ENCODE data around the gene NEK4.
"Not testable (repeated sequence)": the region's sequence is repeated elsewhere in the genome, so short reads cannot be mapped to it uniquely, and the experiment has no call there.

Gene NEK4

GRCh38 chr3:52742418-52743041 lies 28.2 kb downstream of the NEK4 start:
- no peak for DNase-seq

GRCh38 chr3:52739730-52740129 lies 31.0 kb downstream of the NEK4 start:
- DNase-seq: no peak

GRCh38 chr3:52733256-52733891 lies 37.4 kb downstream of the NEK4 start:
- DNase-seq: no peak

- no peak for DNase-seq
These were observed 39.1 kb downstream of the NEK4 start for GRCh38 chr3:52731590-52731989.

- no peak for DNase-seq
These were observed 40.1 kb downstream of the NEK4 start for GRCh38 chr3:52730681-52731080.

- DNase-seq: not testable (repeated sequence)
These were observed 42.0 kb downstream of the NEK4 start for GRCh38 chr3:52728753-52729152.

GRCh38 chr3:52724511-52724910 lies 46.2 kb downstream of the NEK4 start:
- no peak for DNase-seq

GRCh38 chr3:52723935-52724334 lies 46.8 kb downstream of the NEK4 start:
- no peak for DNase-seq

GRCh38 chr3:52722491-52722890 lies 48.2 kb downstream of the NEK4 start:
- DNase-seq: no peak

- no peak for DNase-seq
These were observed 49.1 kb downstream of the NEK4 start for GRCh38 chr3:52721730-52722008.

- no peak for DNase-seq
These were observed 49.6 kb downstream of the NEK4 start for GRCh38 chr3:52721002-52721729.

GRCh38 chr3:52719618-52720017 lies 51.1 kb downstream of the NEK4 start:
- no peak for DNase-seq

GRCh38 chr3:52715714-52716305 lies 54.9 kb downstream of the NEK4 start:
- DNase-seq: no peak

GRCh38 chr3:52714335-52715302 lies 56.1 kb downstream of the NEK4 start:
- DNase-seq: no peak

GRCh38 chr3:52712291-52713212 lies 58.2 kb downstream of the NEK4 start:
- no peak for DNase-seq

- DNase-seq: no peak
These were observed 60.2 kb downstream of the NEK4 start for GRCh38 chr3:52710512-52710911.

- DNase-seq: no peak
These were observed 63.2 kb downstream of the NEK4 start for GRCh38 chr3:52707585-52707984.

- peak; percentile 40 to 98 (median 86) for DNase-seq
These were observed 64.8 kb downstream of the NEK4 start, which contains the start of the genes GLT8D1 and SPCS1 for GRCh38 chr3:52705688-52706686. GLT8D1 (minus strand) TSS chr3:52705791; CDS start chr3:52700460, 5,331 bp downstream. SPCS1 (plus strand) TSS chr3:52706106; CDS start chr3:52706247, 141 bp downstream.

GRCh38 chr3:52705438-52705687 lies 65.4 kb downstream of the NEK4 start:
- peak in 5 of 51 donors; percentile 42 to 63 (median 50) for DNase-seq
